ENCODE measurements around the gene CAB39L.

GRCh38 chr13:49305792-49306425 lies 138.0 kb downstream of the CAB39L start:
- TF ChIP-seq POLR2A (IDR thresholded peaks at IDR 0.05; ENCODE audit: low read depth, low read length) (no peak), POLR2AphosphoS5 (IDR thresholded peaks at IDR 0.05; ENCODE audit: low read depth, low read length) (no peak), TAF1 (IDR thresholded peaks at IDR 0.05; ENCODE audit: low read depth, low read length) (no peak), PAX5 (IDR thresholded peaks at IDR 0.05; ENCODE audit: insufficient read depth, low read length, severe bottlenecking) (no peak)
